HepG2 (cell line): Measurements from ENCODE around the gene WDR49. TPM values are rescaled to one million over a fixed set of nuclear protein-coding genes. Genes with fewer than 3 reads are reported as not detected.

Experiments
- ATAC-seq: fragments of 200-7000 bp; cut with Tn5 transposase; 3 replicates; pipeline ENCODE4 v1.9.1; 2020; ENCODE audit warnings: mild to moderate bottlenecking, moderate library complexity
- BruUV-seq: library from RNA; stranded (reverse); fragments of 400-500 nt; replicated peaks from 2 replicates; lab custom pipeline; 2021; lab: Mats Ljungman, UMichigan
- CTCF ChIA-PET: fragments of 300-600 bp; formaldehyde crosslinking; extraction: SDS; loops from one replicate; lab custom pipeline; 2021; ENCODE audit warnings: low total read pairs, inconsistent platforms, low intra/inter-chr PET ratio; lab: Yijun Ruan, JAX
- POLR2A ChIA-PET: fragments of 350-600 bp; sonication (Branson Sonifier 250); formaldehyde crosslinking; loops from one replicate; lab custom pipeline; 2020; ENCODE audit warnings: antibody characterized with exemption, inconsistent platforms; lab: Yijun Ruan, JAX
- DNase-seq: peaks from one replicate; pipeline ENCODE4 v3.0.0-alpha.2; 2015; ENCODE audit warnings: low spot score
- FAIRE-seq: peaks from 3 replicates; lab custom pipeline; 2011; peaks lifted over from hg19 to GRCh38; lab: Jason Lieb, UNC
- H2AFZ ChIP-seq: one replicate; pipeline ENCODE4 v1.6.1; 2011; ENCODE audit warnings: low read length, inconsistent platforms
- H3K27ac ChIP-seq: fragments of 300-600 bp; 3 replicates; pipeline ENCODE4 v1.8.0; 2011; ENCODE audit warnings: mixed run types, mild to moderate bottlenecking, mixed read lengths, low read length, inconsistent platforms; ENCODE audit not compliant: insufficient read depth; ENCODE audit errors: extremely low read length
- H3K27me3 ChIP-seq, 2 experiments: fragments of 200-600 bp in 1 of 2; 2 replicates in 1 of 2; 3 replicates in 1 of 2; pipeline versions ENCODE4 v1.6.0 to v1.8.0; 2011; ENCODE audit warnings: low read length in 2 of 2, mild to moderate bottlenecking in 2 of 2, moderate library complexity in 2 of 2, inconsistent platforms in 1 of 2; ENCODE audit not compliant: insufficient read depth in 2 of 2, control insufficient read depth in 1 of 2
- H3K36me3 ChIP-seq, 2 experiments: fragments of 200-600 bp in 1 of 2; replicated peaks in 1 of 2; 2 replicates in 1 of 2; 3 replicates in 1 of 2; pipeline versions ENCODE4 v1.5.1 to v1.8.0; 2011; ENCODE audit warnings: low read length in 2 of 2, inconsistent platforms in 1 of 2; ENCODE audit not compliant: insufficient read depth in 2 of 2, control insufficient read depth in 1 of 2
- H3K4me1 ChIP-seq: 2 replicates; pipeline ENCODE4 v1.5.1; 2012; ENCODE audit warnings: low read length, inconsistent platforms; ENCODE audit not compliant: insufficient read depth
- H3K4me2 ChIP-seq: 2 replicates; pipeline ENCODE4 v1.6.0; 2011; ENCODE audit warnings: low read depth, low read length, inconsistent platforms
- H3K4me3 ChIP-seq, 3 experiments: fragments of 200-600 bp in 1 of 3; sonication (generic), shearing (Covaris generic) in 1 of 3; replicated peaks in 1 of 3; 2 replicates each; pipeline ENCODE4 v1.5.1; 2011 to 2016; ENCODE audit warnings: low read length in 3 of 3, inconsistent platforms in 2 of 3, low read depth in 2 of 3, mild to moderate bottlenecking in 2 of 3, control low read depth in 1 of 3, mixed read lengths in 1 of 3; ENCODE audit not compliant: insufficient read depth in 1 of 3
- H3K79me2 ChIP-seq: one replicate; pipeline ENCODE4 v1.6.1; 2011; ENCODE audit warnings: low read length, inconsistent platforms; ENCODE audit not compliant: insufficient read depth
- H3K9ac ChIP-seq: 2 replicates; pipeline ENCODE4 v1.6.0; 2011; ENCODE audit warnings: mild to moderate bottlenecking, low read depth, low read length, inconsistent platforms; ENCODE audit not compliant: insufficient read depth
- H3K9me3 ChIP-seq: 2 replicates; pipeline ENCODE4 v1.5.1; 2012; ENCODE audit warnings: mild to moderate bottlenecking, low read length
- H4K20me1 ChIP-seq: 2 replicates; pipeline ENCODE4 v1.6.0; 2011; ENCODE audit warnings: inconsistent platforms, mild to moderate bottlenecking, low read length, moderate library complexity; ENCODE audit not compliant: insufficient read depth
- CAMTA2 ChIP-seq: sonication (generic); formaldehyde crosslinking; IDR thresholded peaks from 2 replicates; pipeline ENCODE4 v1.4.0; 2020; ENCODE audit warnings: mild to moderate bottlenecking, missing genetic modification reagents, borderline replicate concordance
- ELF4 ChIP-seq: sonication (generic); formaldehyde crosslinking; IDR thresholded peaks from 2 replicates; pipeline ENCODE4 v1.5.0; 2020; ENCODE audit warnings: missing genetic modification reagents, mild to moderate bottlenecking, moderate library complexity, borderline replicate concordance
- ESRRA ChIP-seq: sonication (generic); formaldehyde crosslinking; IDR thresholded peaks from 2 replicates; pipeline ENCODE4 v1.5.1; 2020; ENCODE audit warnings: mild to moderate bottlenecking, low read depth, missing genetic modification reagents
- FOSL1 ChIP-seq: sonication (generic); formaldehyde crosslinking; IDR thresholded peaks from 2 replicates; pipeline ENCODE4 v1.9.0; 2021; ENCODE audit warnings: missing genetic modification reagents, borderline replicate concordance
- GMEB2 ChIP-seq: IDR thresholded peaks from 2 replicates; pipeline ENCODE4 v1.6.1; 2016; ENCODE audit warnings: missing biosample characterization, missing genetic modification reagents, low read depth
- HIC2 ChIP-seq: sonication (generic); formaldehyde crosslinking; IDR thresholded peaks from 2 replicates; pipeline ENCODE4 v1.9.0; 2022; ENCODE audit warnings: low read depth, missing genetic modification reagents
- KLF9 ChIP-seq: IDR thresholded peaks from 2 replicates; pipeline ENCODE4 v1.6.1; 2016; ENCODE audit warnings: low read depth
- RAD21 ChIP-seq: fragments of 450-650 bp; formaldehyde crosslinking; IDR thresholded peaks from 2 replicates; pipeline ENCODE4 v1.5.0; 2020; ENCODE audit warnings: mild to moderate bottlenecking
- TMF1 ChIP-seq: sonication (generic); formaldehyde crosslinking; IDR thresholded peaks from 2 replicates; pipeline ENCODE4 v1.8.1; 2022; ENCODE audit warnings: low read depth, missing genetic modification reagents
- TOE1 ChIP-seq: sonication (generic); formaldehyde crosslinking; IDR thresholded peaks from 2 replicates; pipeline ENCODE4 v1.4.0; 2020; ENCODE audit warnings: mild to moderate bottlenecking, missing genetic modification reagents
- ZBTB7B ChIP-seq: sonication (generic); formaldehyde crosslinking; IDR thresholded peaks from 2 replicates; pipeline ENCODE4 v1.4.0; 2020; ENCODE audit warnings: missing genetic modification reagents
- ZEB1 ChIP-seq: IDR thresholded peaks from 2 replicates; pipeline ENCODE4 v1.6.1; 2012; ENCODE audit warnings: mild to moderate bottlenecking, low read depth, inconsistent platforms; ENCODE audit not compliant: insufficient replicate concordance
- ZNF143 ChIP-seq: sonication (generic); formaldehyde crosslinking; IDR thresholded peaks from 2 replicates; pipeline ENCODE4 v1.4.0; 2020; ENCODE audit warnings: missing genetic modification reagents
- ZNF276 ChIP-seq: sonication (generic); formaldehyde crosslinking; IDR thresholded peaks from 2 replicates; pipeline ENCODE4 v1.4.0; 2020; ENCODE audit warnings: mild to moderate bottlenecking, low read depth, missing genetic modification reagents
- ZNF432 ChIP-seq: sonication (generic); formaldehyde crosslinking; IDR thresholded peaks from 2 replicates; pipeline ENCODE4 v1.5.0; 2020; ENCODE audit warnings: missing genetic modification reagents, mild to moderate bottlenecking, borderline replicate concordance
- ZNF460 ChIP-seq: sonication (generic); formaldehyde crosslinking; IDR thresholded peaks from 2 replicates; pipeline ENCODE4 v1.5.1; 2020; ENCODE audit warnings: missing genetic modification reagents, mild to moderate bottlenecking, borderline replicate concordance
- ZNF562 ChIP-seq: sonication (generic); formaldehyde crosslinking; IDR thresholded peaks from 2 replicates; pipeline ENCODE4 v1.8.0; 2022; ENCODE audit warnings: missing genetic modification reagents, borderline replicate concordance
- ZNF615 ChIP-seq: sonication (generic); formaldehyde crosslinking; IDR thresholded peaks from 2 replicates; pipeline ENCODE4 v1.5.0; 2020; ENCODE audit warnings: mild to moderate bottlenecking, missing genetic modification reagents, borderline replicate concordance
- WGBS: methylation state at CpG from one replicate; pipeline ENCODE4 v1.1.6; 2017; ENCODE audit warnings: low lambda C conversion rate; 5-methylcytosine and 5-hydroxymethylcytosine counted together
- in situ Hi-C: cut with HindIII; loops from 2 replicates; pipeline ENCODE4 v1.10.0; 2017; ENCODE audit warnings: low pct_unique_long_range_greater_than_20kb; ENCODE audit not compliant: extremely low pct_ligation_motif_present
- intact Hi-C: fragments of 100-400 bp; cut with micrococcal nuclease; formaldehyde crosslinking; loops from one replicate; pipeline ENCODE4 v1.10.0; 2022; ENCODE audit not compliant: unreplicated experiment
- polyA plus RNA-seq, 8 experiments: library from polyadenylated mRNA; depleted of rRNA in 3 of 8; stranded (reverse) in 7 of 8; unstranded in 1 of 8; fragments of >200 nt; fragmentation: Illumina TruSeq in 4 of 8; extraction: Trizol in 4 of 8; gene quantifications; 2 replicates each; pipeline versions ENCODE4 v1.2.1 to v1.2.3, GENCODE V29; 2011 to 2016; ENCODE audit warnings: low read depth in 4 of 8, missing spikeins in 1 of 8, mixed read lengths in 1 of 8; ENCODE audit not compliant: insufficient read depth in 1 of 8
- total RNA-seq, 5 experiments: library from RNA; depleted of rRNA; stranded (reverse); fragments of >200 nt; fragmentation: Illumina TruSeq; extraction: Trizol; gene quantifications; 2 replicates each; pipeline ENCODE4 v1.2.3, GENCODE V29; 2016; ENCODE audit warnings: low read depth in 1 of 5

WDR49 gene
- total and polyA plus RNA-seq, 2 of the 13 experiments (the other 11 are each of a cell fraction or from before 2014, with no cell fraction given) = 0.04 TPM; not detected in 1

GRCh38 chr3:167602041-167602440 lies 51.7 kb downstream of the WDR49 start:
- H4K20me1 ChIP-seq = no peaks in the 10 kb centered on the region
- no peak for ATAC-seq
- CTCF ChIA-PET = no interaction called here
- POLR2A ChIA-PET = no interaction called here
- FAIRE-seq = no peak
- in situ Hi-C loops = no loop called here
- H3K27ac ChIP-seq = no peak overlapping the region
- 2% methylated on average over 2 of the region's 2 CpGs for WGBS
- H2AFZ ChIP-seq = no peak overlapping the region
- no peak overlapping the region for H3K9ac ChIP-seq
- BruUV-seq = no TSS peak
- H3K4me2 ChIP-seq = no peak overlapping the region
- DNase-seq = no peak
- H3K4me3 ChIP-seq = no peak overlapping the region
- no peaks in the 10 kb centered on the region for H3K27me3 ChIP-seq
- H3K79me2 ChIP-seq = no peaks in the 10 kb centered on the region
- H3K4me1 ChIP-seq = no peaks in the 10 kb centered on the region
- H3K36me3 ChIP-seq = no peaks in the 10 kb centered on the region
- intact Hi-C loops = no loop called here
- 0 out of 2 replicates have a peak, but pooled peaks cover 6% of the 10 kb centered on the region for H3K9me3 ChIP-seq
- TF ChIP-seq ZNF432 (CRISPR knock-in tag) (no peak), RAD21 (CRISPR knock-in tag) (no peak), ZNF615 (CRISPR knock-in tag) (no peak), ZNF562 (CRISPR knock-in tag) (no peak), ZBTB7B (CRISPR knock-in tag) (no peak), TMF1 (CRISPR knock-in tag) (no peak), ZNF460 (CRISPR knock-in tag) (no peak), FOSL1 (CRISPR knock-in tag) (no peak), HIC2 (CRISPR knock-in tag) (no peak), ESRRA (no peak), ZNF143 (CRISPR knock-in tag) (no peak), ZEB1 (no peak), ZNF276 (CRISPR knock-in tag) (no peak), ELF4 (CRISPR knock-in tag) (no peak), TOE1 (CRISPR knock-in tag) (no peak), CAMTA2 (no peak), KLF9 (no peak), GMEB2 (CRISPR knock-in tag) (no peak)
